ENCODE results near the gene ZC3H7B. TPM values are rescaled to one million over a fixed set of nuclear protein-coding genes. Genes with fewer than 3 reads are reported as not detected.

Gene ZC3H7B
- polyA plus RNA-seq, 3 donors, result 0.31 to 15.7 (median 0.49) TPM

DNA sequence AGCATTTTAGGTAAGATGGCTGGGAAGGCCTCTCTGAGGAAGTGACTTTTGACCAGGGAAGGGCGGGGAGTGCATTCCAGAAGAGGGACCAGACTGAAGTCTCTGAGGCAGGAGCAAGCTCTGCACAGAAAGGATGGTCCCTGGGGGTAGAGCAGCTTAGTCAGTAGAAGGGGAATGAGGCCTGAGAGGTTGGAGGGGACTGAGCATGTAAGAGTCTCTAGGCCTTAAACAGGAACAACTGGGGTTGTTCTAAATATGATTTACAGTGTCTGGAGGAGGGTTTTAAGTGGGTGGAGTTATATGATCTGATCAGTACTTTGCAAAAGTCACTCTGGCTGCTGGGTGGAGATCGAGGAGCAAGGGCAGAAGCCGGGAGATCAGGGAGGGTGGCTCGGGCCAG is 48.8 kb downstream of the ZC3H7B start:
- Histone ChIP-seq H3K4me1 (ENCODE audit: control insufficient read depth in 1 of 2, insufficient read depth in 2 of 2, low read length in 2 of 2) (no peaks in the 10 kb centered on the region), H3K4me2 (replicated peaks; ENCODE audit: extremely low read depth, low read length, poor library complexity, severe bottlenecking) (no peak overlapping the region), H3K36me3 (replicated peaks in 1 of 2; ENCODE audit: control insufficient read depth in 1 of 2, insufficient read depth in 2 of 2, low read length in 2 of 2) (peaks cover 90 to 96% of the 10 kb centered on the region in 2 donors), H4K20me1 (ENCODE audit: insufficient read depth, low read length) (no peaks in the 10 kb centered on the region), H3K79me2 (ENCODE audit: insufficient read depth, low read length) (no peaks in the 10 kb centered on the region), H3K27ac (ENCODE audit: low read depth in 1 of 2, low read length in 2 of 2) (no peak overlapping the region), H2AFZ (ENCODE audit: insufficient read depth, low read depth, low read length, poor library complexity, severe bottlenecking) (no peak overlapping the region), H3K4me3 (replicated peaks in 1 of 3; ENCODE audit: low read depth in 2 of 3, low read length in 3 of 3) (no peak overlapping the region), H3K9me3 (replicated peaks in 1 of 2; ENCODE audit: control insufficient read depth in 1 of 2, insufficient read depth in 1 of 2, low read length in 2 of 2) (no peaks in the 10 kb centered on the region), H3K9ac (ENCODE audit: insufficient read depth, low read length, poor library complexity, severe bottlenecking) (no peak overlapping the region), H3K27me3 (ENCODE audit: control insufficient read depth in 2 of 2, insufficient read depth in 2 of 2, low read length in 2 of 2) (no peaks in the 10 kb centered on the region)
- H3K4me3 Mint-ChIP-seq, result no peak overlapping the region
- H3K4me1 Mint-ChIP-seq, result no peaks in the 10 kb centered on the region
- TF ChIP-seq, protein P1, sequence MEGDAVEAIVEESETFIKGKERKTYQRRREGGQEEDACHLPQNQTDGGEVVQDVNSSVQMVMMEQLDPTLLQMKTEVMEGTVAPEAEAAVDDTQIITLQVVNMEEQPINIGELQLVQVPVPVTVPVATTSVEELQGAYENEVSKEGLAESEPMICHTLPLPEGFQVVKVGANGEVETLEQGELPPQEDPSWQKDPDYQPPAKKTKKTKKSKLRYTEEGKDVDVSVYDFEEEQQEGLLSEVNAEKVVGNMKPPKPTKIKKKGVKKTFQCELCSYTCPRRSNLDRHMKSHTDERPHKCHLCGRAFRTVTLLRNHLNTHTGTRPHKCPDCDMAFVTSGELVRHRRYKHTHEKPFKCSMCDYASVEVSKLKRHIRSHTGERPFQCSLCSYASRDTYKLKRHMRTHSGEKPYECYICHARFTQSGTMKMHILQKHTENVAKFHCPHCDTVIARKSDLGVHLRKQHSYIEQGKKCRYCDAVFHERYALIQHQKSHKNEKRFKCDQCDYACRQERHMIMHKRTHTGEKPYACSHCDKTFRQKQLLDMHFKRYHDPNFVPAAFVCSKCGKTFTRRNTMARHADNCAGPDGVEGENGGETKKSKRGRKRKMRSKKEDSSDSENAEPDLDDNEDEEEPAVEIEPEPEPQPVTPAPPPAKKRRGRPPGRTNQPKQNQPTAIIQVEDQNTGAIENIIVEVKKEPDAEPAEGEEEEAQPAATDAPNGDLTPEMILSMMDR (IDR thresholded peaks at IDR 0.05), result no peak
- WGBS (ENCODE audit: insufficient coverage), result 96% methylated on average over 4 of the region's 4 CpGs
- H3K27ac Mint-ChIP-seq, result peak overlapping the region in 3 of 7 donors; percentile 5 to 33 (median 29)
- H3K36me3 Mint-ChIP-seq, result peaks cover 86 to 96% of the 10 kb centered on the region in 2 donors
- H3K27me3 Mint-ChIP-seq (ENCODE audit: low read depth in 3 of 3), result peaks cover 0 to 1% (median 0%) of the 10 kb centered on the region in 3 donors
- DNase-seq, result no peak
- peaks cover 0 to 2% (median 0%) of the 10 kb centered on the region in 7 donors for H3K9me3 Mint-ChIP-seq
- intact Hi-C loops (cut with micrococcal nuclease), result no loop called here

DNA sequence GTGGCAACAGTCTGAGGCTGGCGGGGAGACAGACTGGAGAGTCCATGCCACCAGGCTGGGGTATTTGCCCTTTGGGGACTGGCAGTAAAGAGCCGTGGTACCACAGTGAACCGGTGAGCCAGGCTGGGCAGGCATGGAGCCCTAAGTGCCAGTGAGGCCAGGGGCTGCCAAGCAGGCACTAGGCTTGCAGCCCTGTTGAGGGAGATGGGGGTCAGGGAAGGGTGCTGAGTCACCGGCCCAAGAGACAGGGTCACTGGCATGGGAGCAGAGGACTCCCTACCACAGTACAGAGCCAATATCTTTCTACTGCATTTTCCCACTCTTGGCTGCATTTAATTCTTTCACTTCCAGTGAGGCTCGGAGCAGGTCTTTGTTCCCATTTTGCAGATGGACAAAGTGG is 49.7 kb downstream of the ZC3H7B start:
- no peak overlapping the region for H3K9ac ChIP-seq (ENCODE audit: insufficient read depth, low read length, poor library complexity, severe bottlenecking)
- 95% methylated on average over 3 of the region's 5 CpGs for WGBS (ENCODE audit: insufficient coverage)
- no peak for DNase-seq
- no peaks in the 10 kb centered on the region for H3K9me3 ChIP-seq (replicated peaks in 1 of 2; ENCODE audit: control insufficient read depth in 1 of 2, insufficient read depth in 1 of 2, low read length in 2 of 2)
- no peak overlapping the region for H3K4me3 Mint-ChIP-seq
- H3K27ac Mint-ChIP-seq, result peak overlapping the region in 1 of 7 donors; percentile 34
- no peaks in the 10 kb centered on the region for H3K79me2 ChIP-seq (ENCODE audit: insufficient read depth, low read length)
- H3K36me3 ChIP-seq (replicated peaks in 1 of 2; ENCODE audit: control insufficient read depth in 1 of 2, insufficient read depth in 2 of 2, low read length in 2 of 2), result peaks cover 92 to 97% of the 10 kb centered on the region in 2 donors
- intact Hi-C loops (cut with micrococcal nuclease), result no loop called here
- TF ChIP-seq, protein P1 (IDR thresholded peaks at IDR 0.05), result no peak
- H2AFZ ChIP-seq (ENCODE audit: insufficient read depth, low read depth, low read length, poor library complexity, severe bottlenecking), result no peak overlapping the region
- H3K4me3 ChIP-seq (replicated peaks in 1 of 3; ENCODE audit: low read depth in 2 of 3, low read length in 3 of 3), result no peak overlapping the region
- H3K27ac ChIP-seq (ENCODE audit: low read depth in 1 of 2, low read length in 2 of 2), result no peak overlapping the region
- H3K27me3 ChIP-seq (ENCODE audit: control insufficient read depth in 2 of 2, insufficient read depth in 2 of 2, low read length in 2 of 2), result no peaks in the 10 kb centered on the region
- H3K27me3 Mint-ChIP-seq (ENCODE audit: low read depth in 3 of 3), result peaks cover 0 to 1% (median 0%) of the 10 kb centered on the region in 3 donors
- H3K4me2 ChIP-seq (replicated peaks; ENCODE audit: extremely low read depth, low read length, poor library complexity, severe bottlenecking), result no peak overlapping the region
- H3K9me3 Mint-ChIP-seq, result peaks cover 0 to 2% (median 0%) of the 10 kb centered on the region in 7 donors
- H3K4me1 ChIP-seq (ENCODE audit: control insufficient read depth in 1 of 2, insufficient read depth in 2 of 2, low read length in 2 of 2), result no peaks in the 10 kb centered on the region
- no peaks in the 10 kb centered on the region for H3K4me1 Mint-ChIP-seq
- peaks cover 88 to 96% of the 10 kb centered on the region in 2 donors for H3K36me3 Mint-ChIP-seq
- no peaks in the 10 kb centered on the region for H4K20me1 ChIP-seq (ENCODE audit: insufficient read depth, low read length)

Measured in CD14-positive monocyte (primary cell).